Adrenal gland (tissue), 12 donors: Measurements from ENCODE around the gene METTL25B. TPM values are rescaled to one million over a fixed set of nuclear protein-coding genes. Genes with fewer than 3 reads are reported as not detected.
A peak's percentile ranks its signal among the peaks of the same experiment; 100 is the strongest.

Experiments used
- DNase-seq, 7 donors: peaks; one replicate each; pipeline ENCODE4 v3.0.0-alpha.2; 2019 to 2020
- H3K27ac ChIP-seq, 5 donors: fragments of 200-600 bp; sonication (generic) in 4 of 5; 1 replicate in 3 of 5; 2 replicates in 2 of 5; pipeline versions ENCODE4 v1.5.1 to v1.8.0; 2016 to 2020; ENCODE audit warnings: mild to moderate bottlenecking in 1 of 5
- H3K27me3 ChIP-seq: fragments of 200-600 bp; 2 replicates; pipeline ENCODE4 v1.8.0; 2021
- H3K36me3 ChIP-seq, 2 donors: fragments of 200-600 bp; replicated peaks in 1 of 2; 1 replicate in 1 of 2; 2 replicates in 1 of 2; pipeline versions ENCODE4 v1.5.1 to v1.8.0; 2018 to 2022
- H3K4me1 ChIP-seq, 2 donors: fragments of 200-600 bp; replicated peaks in 1 of 2; 1 replicate in 1 of 2; 2 replicates in 1 of 2; pipeline versions ENCODE4 v1.5.1 to v1.8.0; 2018 to 2021
- H3K4me3 ChIP-seq, 4 donors: fragments of 200-600 bp; sonication (generic) in 3 of 4; one replicate each; pipeline ENCODE4 v1.5.1; 2016 to 2018
- H3K9me3 ChIP-seq, 3 donors: fragments of 200-600 bp; sonication (generic) in 1 of 3; replicated peaks in 1 of 3; 1 replicate in 2 of 3; 2 replicates in 1 of 3; pipeline versions ENCODE4 v1.5.1 to v1.8.0; 2016 to 2021
- CTCF ChIP-seq, 6 experiments: fragments of 450-650 bp in 4 of 6; fragments of 200-600 bp in 2 of 6; sonication (generic) in 1 of 6; IDR thresholded peaks; 1 replicate in 5 of 6; 2 replicates in 1 of 6; pipeline versions ENCODE4 v1.5.1 to v1.8.0; 2016 to 2021; ENCODE audit warnings: antibody characterized with exemption in 6 of 6, mild to moderate bottlenecking in 2 of 6, moderate library complexity in 1 of 6
- POLR2A ChIP-seq, 2 donors: fragments of 450-650 bp; IDR thresholded peaks; one replicate each; pipeline ENCODE4 v1.6.1; 2017; ENCODE audit warnings: antibody characterized with exemption in 2 of 2, mild to moderate bottlenecking in 2 of 2, moderate library complexity in 1 of 2
- WGBS, 4 donors: extraction: QIAGEN DNeasy Blood & Tissue Kit in 2 of 4; methylation state at CpG; one replicate each; pipeline versions ENCODE4 v1.1.5 to v1.1.7; 2013 to 2017; 5-methylcytosine and 5-hydroxymethylcytosine counted together
- intact Hi-C, 2 donors: fragments of 100-400 bp; cut with DNase I; formaldehyde crosslinking; loops; one replicate each; pipeline versions ENCODE4 v1.14.1 to v1.15.0; 2022 to 2023
- polyA plus RNA-seq, 3 donors: library from polyadenylated mRNA; stranded (reverse); fragments of 200-250 nt in 2 of 3; fragments of 350-450 nt in 1 of 3; fragmentation: Illumina TruSeq in 1 of 3; extraction: RNeasy Lipid Tissue Mini Kit (QIAGEN cat#74804) in 1 of 3; gene quantifications; one replicate each; pipeline ENCODE4 v1.2.3, GENCODE V29; 2013 to 2014
- total RNA-seq, 9 donors: library from RNA; depleted of rRNA in 4 of 9; stranded (reverse); fragments of >200 nt in 4 of 9; fragments of 120-200 nt in 1 of 9; fragmentation: NEBNext Ultra II Directional in 1 of 9; extraction: Animal tissue kit (Norgen Biotek cat#: 25700) in 1 of 9; gene quantifications; one replicate each; pipeline versions ENCODE4 v1.1.0 to v1.2.4, GENCODE V29; 2013 to 2023
- donor health status: healthy with polysubstance abuse.
- donor health status: Bipolar disorder and iron deficiency.
- donor health status: DM: yes; HTN: yes; CAD: no.
- donor health status: DM: no; HTN: no; CAD: no.
- donor health status: DM: no; HTN: no; CAD: no.
- donor health status: DM: yes; HTN: yes; CAD: no.

The METTL25B gene
- total and polyA plus RNA-seq, 12 donors, result 17.4 to 140 (median 32.5) TPM

- Histone ChIP-seq H3K27ac (no peak overlapping the region), H3K4me3 (no peak overlapping the region), H3K36me3 (no peaks in the 10 kb centered on the region), H3K27me3 (peaks cover 26% of the 10 kb centered on the region), H3K9me3 (no peaks in the 10 kb centered on the region), H3K4me1 (peaks cover 0 to 5% of the 10 kb centered on the region in 2 donors)
- DNase-seq, result no peak
- WGBS, 4 donors, result 68 to 70% (median 69%) methylated on average over 5 of the region's 5 CpGs
- TF ChIP-seq CTCF (IDR thresholded peaks at IDR 0.05) (no peak), POLR2A (IDR thresholded peaks at IDR 0.05) (no peak)
- intact Hi-C loops, result no loop called here
Observed at GRCh38 chr1:156682166-156682890, 45.9 kb upstream of the METTL25B start.

- no peak for DNase-seq
- WGBS, 4 donors, result 47 to 70% (median 63%) methylated on average over 3 to 5 of the region's 5 CpGs
- no peak overlapping the region for H3K4me3 ChIP-seq
- H3K4me1 ChIP-seq, result peaks cover 0 to 2% of the 10 kb centered on the region in 2 donors
- intact Hi-C loops, result no loop called here
- H3K27ac ChIP-seq, result no peak overlapping the region
- H3K27me3 ChIP-seq, result peaks cover 12% of the 10 kb centered on the region
- H3K9me3 ChIP-seq, result no peaks in the 10 kb centered on the region
- TF ChIP-seq POLR2A (IDR thresholded peaks at IDR 0.05), result no peak
- no peak for TF ChIP-seq CTCF (IDR thresholded peaks at IDR 0.05)
- no peaks in the 10 kb centered on the region for H3K36me3 ChIP-seq
Observed at GRCh38 chr1:156684227-156684782, 44.0 kb upstream of the METTL25B start.

GRCh38 chr1:156689035-156689952 is 39.0 kb upstream of the METTL25B start:
- Histone ChIP-seq H3K27me3 (peaks cover 14% of the 10 kb centered on the region), H3K9me3 (no peaks in the 10 kb centered on the region), H3K4me3 (no peak overlapping the region), H3K27ac (no peak overlapping the region), H3K4me1 (peaks cover 0 to 7% of the 10 kb centered on the region in 2 donors), H3K36me3 (no peaks in the 10 kb centered on the region)
- DNase-seq, result peak; percentile 75 to 89 (median 84)
- intact Hi-C loops, result no loop called here
- peak; percentile 85 to 97 (median 92) for TF ChIP-seq CTCF (IDR thresholded peaks at IDR 0.05)
- no peak for TF ChIP-seq POLR2A (IDR thresholded peaks at IDR 0.05)
- 0 to 3% (median 2%) methylated on average over 11 to 23 of the region's 23 CpGs for WGBS, 4 donors
